Right lobe of liver (tissue), 4 donors: ENCODE measurements around the gene FOXK2.

Experiments used
- CTCF ChIP-seq, 4 donors: fragments of 200-600 bp in 3 of 4; fragments of 450-650 bp in 1 of 4; IDR thresholded peaks; one replicate each; pipeline versions ENCODE4 v1.5.1 to v1.8.0; 2016 to 2022; ENCODE audit warnings: antibody characterized with exemption in 4 of 4, mild to moderate bottlenecking in 2 of 4
- POLR2A ChIP-seq: fragments of 450-650 bp; IDR thresholded peaks from one replicate; pipeline ENCODE4 v1.6.1; 2017; ENCODE audit warnings: antibody characterized with exemption, mild to moderate bottlenecking
- donor health status: DM: no; HTN: no; CAD: no.
- donor health status: DM: no; HTN: no; CAD: no.
- donor health status: DM: no; HTN: yes; CAD: no.

GRCh38 chr17:82609655-82610054, 90.1 kb downstream of the FOXK2 start:
- TF ChIP-seq CTCF (IDR thresholded peaks at IDR 0.05) (no peak), POLR2A (no peak)
